GM12892 (cell line): Measurements from ENCODE around the gene UBALD1.

Experiments
- POLR2A ChIP-seq: IDR thresholded peaks from 2 replicates; pipeline ENCODE4 v1.6.1; 2011; ENCODE audit warnings: low read depth, low read length, control low read depth
- POLR2AphosphoS5 ChIP-seq: IDR thresholded peaks from 2 replicates; pipeline ENCODE4 v1.6.1; 2011; ENCODE audit warnings: low read depth, low read length, control low read depth

- TF ChIP-seq POLR2A = no peak
- TF ChIP-seq POLR2AphosphoS5 = no peak
These were observed 32.9 kb upstream of the UBALD1 start for GRCh38 chr16:4647644-4647980.
